ENCODE results near the gene NCKAP5.

The NCKAP5 gene

GRCh38 chr2:133142087-133142486 lies 426.2 kb downstream of the NCKAP5 start:
- TF ChIP-seq USF1 (IDR thresholded peaks at IDR 0.05) (no peak), MAX (IDR thresholded peaks at IDR 0.05) (no peak), RAD21 (IDR thresholded peaks at IDR 0.05; ENCODE audit: low read depth) (no peak), FOXM1 (IDR thresholded peaks at IDR 0.05; ENCODE audit: borderline replicate concordance, low read depth) (no peak), TCF12 (IDR thresholded peaks at IDR 0.05; ENCODE audit: low read depth) (no peak), EGR1 (IDR thresholded peaks at IDR 0.05) (no peak), YY1 (IDR thresholded peaks at IDR 0.05; ENCODE audit: low read depth) (no peak), TEAD4 (IDR thresholded peaks at IDR 0.05) (no peak), CREB1 (IDR thresholded peaks at IDR 0.05; ENCODE audit: low read depth) (no peak), EP300 (IDR thresholded peaks at IDR 0.05; ENCODE audit: borderline replicate concordance) (no peak), ZBTB7A (IDR thresholded peaks at IDR 0.05; ENCODE audit: low read depth) (no peak), TAF1 (IDR thresholded peaks at IDR 0.05; ENCODE audit: low read depth) (no peak)

- TF ChIP-seq EGR1 (IDR thresholded peaks at IDR 0.05), result no peak
- no peak for TF ChIP-seq CREB1 (IDR thresholded peaks at IDR 0.05; ENCODE audit: low read depth)
- TF ChIP-seq FOXM1 (IDR thresholded peaks at IDR 0.05; ENCODE audit: borderline replicate concordance, low read depth), result no peak
- TF ChIP-seq TAF1 (IDR thresholded peaks at IDR 0.05; ENCODE audit: low read depth), result no peak
- TF ChIP-seq RAD21 (IDR thresholded peaks at IDR 0.05; ENCODE audit: low read depth), result no peak
- no peak for TF ChIP-seq ZBTB7A (IDR thresholded peaks at IDR 0.05; ENCODE audit: low read depth)
- TF ChIP-seq EP300 (IDR thresholded peaks at IDR 0.05; ENCODE audit: borderline replicate concordance), result no peak
- no peak for TF ChIP-seq NFIC (IDR thresholded peaks at IDR 0.05)
- TF ChIP-seq YY1 (IDR thresholded peaks at IDR 0.05; ENCODE audit: low read depth), result no peak
- no peak for TF ChIP-seq REST (IDR thresholded peaks at IDR 0.05; ENCODE audit: low read depth)
- TF ChIP-seq MAX (IDR thresholded peaks at IDR 0.05), result no peak
These were observed 427.6 kb downstream of the NCKAP5 start for GRCh38 chr2:133140620-133141019.

- TF ChIP-seq CEBPB (IDR thresholded peaks at IDR 0.05), result no peak
- TF ChIP-seq NFIC (IDR thresholded peaks at IDR 0.05), result no peak
- no peak for TF ChIP-seq TCF12 (IDR thresholded peaks at IDR 0.05; ENCODE audit: low read depth)
These were observed 428.3 kb downstream of the NCKAP5 start for GRCh38 chr2:133139847-133140533.

- TF ChIP-seq YY1 (IDR thresholded peaks at IDR 0.05; ENCODE audit: low read depth), result no peak
- TF ChIP-seq TEAD4 (IDR thresholded peaks at IDR 0.05), result no peak
- TF ChIP-seq CREB1 (IDR thresholded peaks at IDR 0.05; ENCODE audit: low read depth), result no peak
- TF ChIP-seq MAX (IDR thresholded peaks at IDR 0.05), result no peak
- TF ChIP-seq EGR1 (IDR thresholded peaks at IDR 0.05), result no peak
- TF ChIP-seq USF1 (IDR thresholded peaks at IDR 0.05), result no peak
- TF ChIP-seq CEBPB (IDR thresholded peaks at IDR 0.05), result no peak
- TF ChIP-seq TAF1 (IDR thresholded peaks at IDR 0.05; ENCODE audit: low read depth), result no peak
- no peak for TF ChIP-seq ZBTB7A (IDR thresholded peaks at IDR 0.05; ENCODE audit: low read depth)
- no peak for TF ChIP-seq RAD21 (IDR thresholded peaks at IDR 0.05; ENCODE audit: low read depth)
- no peak for TF ChIP-seq REST (IDR thresholded peaks at IDR 0.05; ENCODE audit: low read depth)
- TF ChIP-seq NFIC (IDR thresholded peaks at IDR 0.05), result no peak
- no peak for TF ChIP-seq EP300 (IDR thresholded peaks at IDR 0.05; ENCODE audit: borderline replicate concordance)
- TF ChIP-seq TCF12 (IDR thresholded peaks at IDR 0.05; ENCODE audit: low read depth), result no peak
- TF ChIP-seq FOXM1 (IDR thresholded peaks at IDR 0.05; ENCODE audit: borderline replicate concordance, low read depth), result no peak
These were observed 429.6 kb downstream of the NCKAP5 start for GRCh38 chr2:133138693-133139092.

- TF ChIP-seq REST (IDR thresholded peaks at IDR 0.05; ENCODE audit: low read depth), result no peak
- TF ChIP-seq RAD21 (IDR thresholded peaks at IDR 0.05; ENCODE audit: low read depth), result no peak
These were observed 433.1 kb downstream of the NCKAP5 start for GRCh38 chr2:133135035-133135654.
